ENCODE results near the gene RIMS4.

DNA sequence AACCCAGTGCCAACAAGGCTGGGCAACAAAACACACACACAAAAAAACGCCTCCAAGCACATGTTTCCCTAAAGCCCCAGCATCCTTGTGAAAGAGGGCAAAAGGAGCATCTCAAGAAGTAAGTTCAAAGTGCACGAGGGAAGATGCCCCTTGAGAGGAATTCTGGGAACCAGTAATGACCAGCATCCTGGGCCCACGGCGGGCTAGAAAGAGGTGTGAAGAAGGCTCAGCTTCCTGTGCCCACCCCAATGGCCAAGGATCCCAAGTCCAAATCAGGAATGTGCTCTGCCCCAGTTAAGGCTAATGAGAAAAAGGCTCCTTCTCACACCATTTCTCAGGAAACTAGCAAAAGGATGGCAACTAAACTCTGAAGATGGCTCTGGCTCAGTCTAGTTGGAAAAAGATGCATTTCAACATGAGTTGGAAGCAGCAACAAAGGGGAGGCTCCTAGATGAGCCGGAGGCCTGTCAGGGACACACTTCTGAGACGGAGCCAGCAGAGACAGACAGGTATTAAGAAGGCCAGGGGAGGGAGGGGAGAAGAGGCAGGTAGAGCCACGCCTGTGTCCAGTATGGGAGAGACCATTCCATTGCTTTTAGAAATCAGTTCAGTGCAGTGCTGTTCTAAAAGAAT is 3.2 kb downstream of the RIMS4 start:
- TF ChIP-seq, protein P1, sequence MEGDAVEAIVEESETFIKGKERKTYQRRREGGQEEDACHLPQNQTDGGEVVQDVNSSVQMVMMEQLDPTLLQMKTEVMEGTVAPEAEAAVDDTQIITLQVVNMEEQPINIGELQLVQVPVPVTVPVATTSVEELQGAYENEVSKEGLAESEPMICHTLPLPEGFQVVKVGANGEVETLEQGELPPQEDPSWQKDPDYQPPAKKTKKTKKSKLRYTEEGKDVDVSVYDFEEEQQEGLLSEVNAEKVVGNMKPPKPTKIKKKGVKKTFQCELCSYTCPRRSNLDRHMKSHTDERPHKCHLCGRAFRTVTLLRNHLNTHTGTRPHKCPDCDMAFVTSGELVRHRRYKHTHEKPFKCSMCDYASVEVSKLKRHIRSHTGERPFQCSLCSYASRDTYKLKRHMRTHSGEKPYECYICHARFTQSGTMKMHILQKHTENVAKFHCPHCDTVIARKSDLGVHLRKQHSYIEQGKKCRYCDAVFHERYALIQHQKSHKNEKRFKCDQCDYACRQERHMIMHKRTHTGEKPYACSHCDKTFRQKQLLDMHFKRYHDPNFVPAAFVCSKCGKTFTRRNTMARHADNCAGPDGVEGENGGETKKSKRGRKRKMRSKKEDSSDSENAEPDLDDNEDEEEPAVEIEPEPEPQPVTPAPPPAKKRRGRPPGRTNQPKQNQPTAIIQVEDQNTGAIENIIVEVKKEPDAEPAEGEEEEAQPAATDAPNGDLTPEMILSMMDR (IDR thresholded peaks at IDR 0.05; ENCODE audit: low read length), result no peak
- no peak for TF ChIP-seq EZH2 (IDR thresholded peaks at IDR 0.05; ENCODE audit: borderline replicate concordance, low read length)

Measured in OCI-LY1 (cell line).